ENCODE results near the gene KIAA1549.

DNA sequence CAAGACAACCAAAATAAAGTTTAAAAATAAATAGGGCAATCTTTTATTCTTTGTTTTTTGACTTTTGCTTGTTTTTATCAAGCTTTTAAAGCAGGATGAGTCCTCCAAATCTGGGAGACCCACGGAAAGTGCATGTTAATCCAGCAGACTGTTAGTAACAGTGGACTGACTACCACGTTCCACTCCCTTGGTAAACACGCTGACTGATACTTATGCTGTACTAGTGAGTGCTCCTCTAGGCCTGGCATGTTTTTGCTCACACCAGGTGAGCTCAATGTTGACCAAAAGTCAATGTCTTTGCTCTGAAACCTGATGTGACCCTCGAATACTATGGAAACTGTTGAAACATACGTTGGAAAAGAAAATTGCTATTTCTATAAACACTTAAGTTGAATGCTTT lies 88.4 kb downstream of the KIAA1549 start:
- TF ChIP-seq, protein P1, sequence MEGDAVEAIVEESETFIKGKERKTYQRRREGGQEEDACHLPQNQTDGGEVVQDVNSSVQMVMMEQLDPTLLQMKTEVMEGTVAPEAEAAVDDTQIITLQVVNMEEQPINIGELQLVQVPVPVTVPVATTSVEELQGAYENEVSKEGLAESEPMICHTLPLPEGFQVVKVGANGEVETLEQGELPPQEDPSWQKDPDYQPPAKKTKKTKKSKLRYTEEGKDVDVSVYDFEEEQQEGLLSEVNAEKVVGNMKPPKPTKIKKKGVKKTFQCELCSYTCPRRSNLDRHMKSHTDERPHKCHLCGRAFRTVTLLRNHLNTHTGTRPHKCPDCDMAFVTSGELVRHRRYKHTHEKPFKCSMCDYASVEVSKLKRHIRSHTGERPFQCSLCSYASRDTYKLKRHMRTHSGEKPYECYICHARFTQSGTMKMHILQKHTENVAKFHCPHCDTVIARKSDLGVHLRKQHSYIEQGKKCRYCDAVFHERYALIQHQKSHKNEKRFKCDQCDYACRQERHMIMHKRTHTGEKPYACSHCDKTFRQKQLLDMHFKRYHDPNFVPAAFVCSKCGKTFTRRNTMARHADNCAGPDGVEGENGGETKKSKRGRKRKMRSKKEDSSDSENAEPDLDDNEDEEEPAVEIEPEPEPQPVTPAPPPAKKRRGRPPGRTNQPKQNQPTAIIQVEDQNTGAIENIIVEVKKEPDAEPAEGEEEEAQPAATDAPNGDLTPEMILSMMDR (IDR thresholded peaks at IDR 0.05; ENCODE audit: insufficient read depth, low read length, poor library complexity, severe bottlenecking), result no peak
- TF ChIP-seq EZH2phosphoT487 (conservative IDR thresholded peaks at IDR 0.05; ENCODE audit: low read length), result no peak
